ENCODE measurements around the gene ATP5MC3. TPM values are rescaled to one million over a fixed set of nuclear protein-coding genes. Genes with fewer than 3 reads are reported as not detected.

The ATP5MC3 gene
- total and polyA plus RNA-seq, 11 donors: 474 to 1,123 (median 1,066) TPM

GRCh38 chr2:175176624-175177023 lies 4.9 kb downstream of the ATP5MC3 start:
- Histone ChIP-seq H3K4me3 (no peak overlapping the region), H3K27ac (no peak overlapping the region), H3K27me3 (no peaks in the 10 kb centered on the region), H3K4me1 (peaks cover 0 to 55% (median 24%) of the 10 kb centered on the region in 12 donors), H3K36me3 (peaks cover 3 to 82% (median 51%) of the 10 kb centered on the region in 9 donors), H3K9me3 (no peaks in the 10 kb centered on the region)
- intact Hi-C loops (cut with DNase I): loop anchor here in 1 of 10 donors (5.0 kb wide), 1 partner anchor 44 kb away; no protein-coding TSS in a partner anchor
- no peak for ATAC-seq
- no peak for TF ChIP-seq CTCF (IDR thresholded peaks at IDR 0.05)
- WGBS, 4 donors: 60 to 73% (median 66%) methylated on average over 5 of the region's 5 CpGs
- no peak for DNase-seq

- Histone ChIP-seq H3K36me3 (peaks cover 3 to 82% (median 51%) of the 10 kb centered on the region in 9 donors), H3K4me1 (peaks cover 0 to 55% (median 24%) of the 10 kb centered on the region in 12 donors), H3K9me3 (no peaks in the 10 kb centered on the region), H3K4me3 (no peak overlapping the region), H3K27me3 (no peaks in the 10 kb centered on the region), H3K27ac (no peak overlapping the region)
- TF ChIP-seq CTCF (IDR thresholded peaks at IDR 0.05): no peak
- TF ChIP-seq POLR2A (IDR thresholded peaks at IDR 0.05): no peak
- ATAC-seq (no peak), DNase-seq (no peak)
- 46 to 59% (median 56%) methylated on average over 1 of the region's 1 CpG for WGBS, 4 donors
- intact Hi-C loops (cut with DNase I): loop anchor here in 1 of 10 donors (5.0 kb wide), 1 partner anchor 44 kb away; no protein-coding TSS in a partner anchor
Measured at GRCh38 chr2:175175896-175176295, 5.6 kb downstream of the ATP5MC3 start.

- no peaks in the 10 kb centered on the region for H3K27me3 ChIP-seq
- WGBS, 4 donors: 54 to 66% (median 65%) methylated on average over 2 of the region's 2 CpGs
- TF ChIP-seq CTCF (IDR thresholded peaks at IDR 0.05): no peak
- TF ChIP-seq POLR2A (IDR thresholded peaks at IDR 0.05): no peak
- H3K4me1 ChIP-seq: peaks cover 0 to 51% (median 20%) of the 10 kb centered on the region in 12 donors
- no peaks in the 10 kb centered on the region for H3K9me3 ChIP-seq
- ATAC-seq (peak in 3 of 4 donors; percentile 8 to 27 (median 21)), DNase-seq (no peak)
- H3K27ac ChIP-seq: no peak overlapping the region
- no peak overlapping the region for H3K4me3 ChIP-seq
- H3K36me3 ChIP-seq: peaks cover 3 to 82% (median 50%) of the 10 kb centered on the region in 9 donors
- intact Hi-C loops (cut with DNase I): loop anchor here in 1 of 10 donors (5.0 kb wide), 1 partner anchor 43 kb away; no protein-coding TSS in a partner anchor
Measured at GRCh38 chr2:175175320-175175719, 6.2 kb downstream of the ATP5MC3 start.

DNA sequence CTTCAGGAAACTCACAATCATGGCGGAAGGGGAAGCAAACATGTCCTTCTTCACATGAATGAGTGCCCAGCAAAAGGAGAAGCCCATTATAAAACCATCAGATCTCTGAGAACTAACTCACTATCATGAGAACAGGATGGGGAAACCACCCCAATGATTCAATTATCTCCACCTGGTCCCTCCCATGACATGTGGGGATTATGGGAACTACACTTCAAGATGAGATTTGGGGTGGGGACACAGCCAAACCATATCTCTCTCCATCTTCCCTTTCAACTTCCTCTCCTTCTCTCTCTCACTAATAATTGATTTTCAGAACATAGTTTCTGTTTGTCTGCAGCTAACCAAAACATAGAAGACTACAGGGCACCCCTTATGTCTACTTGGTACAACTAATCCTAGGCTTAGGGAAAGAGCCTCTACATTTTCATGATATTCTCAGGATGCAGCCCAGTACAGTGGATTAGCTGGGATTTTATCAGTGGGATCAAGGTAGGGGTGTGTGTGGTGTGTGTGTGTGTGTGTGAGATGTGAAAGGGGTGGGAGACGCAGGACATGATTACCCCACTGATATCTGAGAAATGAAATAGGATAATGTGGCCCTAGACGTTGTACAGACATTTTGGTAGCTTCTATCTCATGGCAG lies 10.7 kb downstream of the ATP5MC3 start:
- Histone ChIP-seq H3K27me3 (no peaks in the 10 kb centered on the region), H3K9me3 (no peaks in the 10 kb centered on the region), H3K36me3 (peaks cover 0 to 38% (median 7%) of the 10 kb centered on the region in 9 donors), H3K27ac (no peak overlapping the region), H3K4me3 (no peak overlapping the region), H3K4me1 (peaks cover 0 to 36% (median 14%) of the 10 kb centered on the region in 12 donors)
- ATAC-seq (no peak), DNase-seq (no peak)
- TF ChIP-seq CTCF (IDR thresholded peaks at IDR 0.05) (no peak), POLR2A (IDR thresholded peaks at IDR 0.05) (no peak)
- WGBS, 4 donors: 75 to 81% (median 79%) methylated on average over 3 of the region's 3 CpGs
- intact Hi-C loops (cut with DNase I): loop anchor here in 1 of 10 donors (5.0 kb wide), 1 partner anchor 53 kb away; no protein-coding TSS in a partner anchor

Measured in heart left ventricle (tissue), 16 donors.